Measurements from ENCODE around the gene EGFR. TPM values are rescaled to one million over a fixed set of nuclear protein-coding genes. Genes with fewer than 3 reads are reported as not detected.

The EGFR gene
- total and polyA plus RNA-seq, 2 donors = 16.4 to 28.2 TPM

- H3K27ac ChIP-seq (ENCODE audit: low read depth) = no peak overlapping the region
- no peaks in the 10 kb centered on the region for H3K36me3 ChIP-seq (ENCODE audit: insufficient read depth)
- H3K4me3 ChIP-seq (ENCODE audit: low read depth, low read length) = no peak overlapping the region
- H3K4me1 ChIP-seq (ENCODE audit: insufficient read depth) = peaks cover 3% of the 10 kb centered on the region
- WGBS = 87% methylated on average over 6 of the region's 6 CpGs
- DNase-seq (ENCODE audit: extremely low spot score) = no peak
Observed at GRCh38 chr7:55066938-55067337, 48.1 kb downstream of the EGFR start.

DNA sequence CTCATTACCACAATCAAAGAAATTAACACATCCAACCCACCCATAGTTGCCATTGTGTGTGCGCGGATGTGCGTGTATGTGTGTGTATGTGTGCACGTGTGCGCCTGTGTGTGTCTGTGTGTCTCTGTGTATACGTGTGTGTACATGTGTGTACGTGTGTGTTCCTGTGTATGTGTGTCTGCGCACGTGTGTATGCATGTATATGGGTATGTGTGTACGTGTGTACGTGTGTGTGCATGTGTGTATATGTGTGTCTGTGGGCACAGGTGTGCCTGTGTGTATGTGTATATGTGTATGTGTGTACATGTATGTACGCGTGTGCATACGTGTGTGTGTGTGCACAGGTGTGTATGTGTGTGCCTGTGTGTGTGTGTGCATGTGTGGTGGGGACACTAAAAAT lies 48.9 kb downstream of the EGFR start:
- Histone ChIP-seq H3K4me3 (ENCODE audit: low read depth, low read length) (no peak overlapping the region), H3K4me1 (ENCODE audit: insufficient read depth) (peaks cover 3% of the 10 kb centered on the region), H3K27ac (ENCODE audit: low read depth) (no peak overlapping the region), H3K36me3 (ENCODE audit: insufficient read depth) (no peaks in the 10 kb centered on the region)
- no peak for DNase-seq (ENCODE audit: extremely low spot score)
- WGBS = 96% methylated on average over 14 of the region's 14 CpGs

GRCh38 chr7:55069271-55069792 lies 50.5 kb downstream of the EGFR start:
- H3K4me3 ChIP-seq (ENCODE audit: low read depth, low read length) = no peak overlapping the region
- H3K27ac ChIP-seq (ENCODE audit: low read depth) = no peak overlapping the region
- H3K36me3 ChIP-seq (ENCODE audit: insufficient read depth) = no peaks in the 10 kb centered on the region
- WGBS = 78% methylated on average over 5 of the region's 5 CpGs
- H3K4me1 ChIP-seq (ENCODE audit: insufficient read depth) = peaks cover 3% of the 10 kb centered on the region
- no peak for DNase-seq (ENCODE audit: extremely low spot score)

DNA sequence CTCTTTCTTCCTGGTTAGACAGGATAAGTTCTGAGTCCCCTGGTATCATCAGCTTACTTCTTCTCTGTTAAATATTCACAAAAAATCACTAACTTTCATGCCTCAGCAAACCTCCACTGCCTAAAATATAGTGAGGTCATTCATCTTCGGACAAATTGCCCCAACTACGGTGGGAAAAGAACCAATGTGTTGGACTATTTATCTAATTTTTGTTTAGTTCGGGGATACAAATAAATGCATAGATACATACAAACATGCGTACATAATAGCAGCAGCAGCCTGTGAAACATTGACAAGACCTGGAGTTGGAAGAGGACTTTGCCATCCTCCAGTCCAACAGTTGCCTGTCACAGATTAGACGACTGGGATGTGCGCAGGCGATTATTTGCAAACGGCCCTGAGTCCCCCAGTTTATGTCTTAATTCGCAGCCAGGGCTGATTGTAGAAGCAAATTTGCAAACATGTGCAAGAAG lies 51.5 kb downstream of the EGFR start:
- no peak for DNase-seq (ENCODE audit: extremely low spot score)
- H3K36me3 ChIP-seq (ENCODE audit: insufficient read depth) = no peaks in the 10 kb centered on the region
- no peaks in the 10 kb centered on the region for H3K4me1 ChIP-seq (ENCODE audit: insufficient read depth)
- WGBS = 87% methylated on average over 9 of the region's 9 CpGs
- H3K27ac ChIP-seq (ENCODE audit: low read depth) = no peak overlapping the region
- H3K4me3 ChIP-seq (ENCODE audit: low read depth, low read length) = no peak overlapping the region

DNA sequence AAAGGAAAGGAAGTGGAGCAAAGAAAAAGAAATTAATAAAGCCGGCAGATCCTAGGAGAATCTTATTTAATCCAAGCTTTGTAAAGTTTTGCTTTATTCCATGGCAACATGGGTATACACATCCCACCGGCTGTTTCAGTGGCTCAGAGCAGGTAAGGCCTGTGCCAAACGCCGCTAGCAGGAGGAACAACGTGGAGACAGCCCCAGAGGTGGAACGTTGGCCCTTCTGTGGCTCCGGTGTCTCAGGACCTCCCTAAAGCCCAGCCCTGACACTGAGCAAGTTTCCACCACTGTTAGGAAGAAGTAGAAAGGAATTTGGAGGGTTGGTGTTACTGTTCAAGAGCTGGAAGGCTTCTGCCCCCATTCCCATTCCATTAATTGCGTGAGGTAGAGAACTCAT lies 52.0 kb downstream of the EGFR start:
- no peak overlapping the region for H3K4me3 ChIP-seq (ENCODE audit: low read depth, low read length)
- no peak for DNase-seq (ENCODE audit: extremely low spot score)
- WGBS = 48% methylated on average over 8 of the region's 8 CpGs
- no peaks in the 10 kb centered on the region for H3K4me1 ChIP-seq (ENCODE audit: insufficient read depth)
- H3K36me3 ChIP-seq (ENCODE audit: insufficient read depth) = no peaks in the 10 kb centered on the region
- no peak overlapping the region for H3K27ac ChIP-seq (ENCODE audit: low read depth)

- 41% methylated on average over 7 of the region's 7 CpGs for WGBS
- DNase-seq (ENCODE audit: extremely low spot score) = no peak
- no peaks in the 10 kb centered on the region for H3K4me1 ChIP-seq (ENCODE audit: insufficient read depth)
- H3K4me3 ChIP-seq (ENCODE audit: low read depth, low read length) = no peak overlapping the region
- H3K27ac ChIP-seq (ENCODE audit: low read depth) = no peak overlapping the region
- H3K36me3 ChIP-seq (ENCODE audit: insufficient read depth) = no peaks in the 10 kb centered on the region
Observed at GRCh38 chr7:55071411-55072175, 52.8 kb downstream of the EGFR start.

GRCh38 chr7:55072251-55072650 lies 53.4 kb downstream of the EGFR start:
- 53% methylated on average over 4 of the region's 4 CpGs for WGBS
- Histone ChIP-seq H3K27ac (ENCODE audit: low read depth) (no peak overlapping the region), H3K4me1 (ENCODE audit: insufficient read depth) (no peaks in the 10 kb centered on the region), H3K36me3 (ENCODE audit: insufficient read depth) (no peaks in the 10 kb centered on the region), H3K4me3 (ENCODE audit: low read depth, low read length) (no peak overlapping the region)
- no peak for DNase-seq (ENCODE audit: extremely low spot score)

GRCh38 chr7:55073051-55073511 lies 54.3 kb downstream of the EGFR start:
- 56% methylated on average over 4 of the region's 4 CpGs for WGBS
- no peak for DNase-seq (ENCODE audit: extremely low spot score)
- no peak overlapping the region for H3K27ac ChIP-seq (ENCODE audit: low read depth)
- no peak overlapping the region for H3K4me3 ChIP-seq (ENCODE audit: low read depth, low read length)
- H3K4me1 ChIP-seq (ENCODE audit: insufficient read depth) = no peaks in the 10 kb centered on the region
- no peaks in the 10 kb centered on the region for H3K36me3 ChIP-seq (ENCODE audit: insufficient read depth)

GRCh38 chr7:55073976-55074528 lies 55.2 kb downstream of the EGFR start:
- Histone ChIP-seq H3K4me1 (ENCODE audit: insufficient read depth) (no peaks in the 10 kb centered on the region), H3K36me3 (ENCODE audit: insufficient read depth) (no peaks in the 10 kb centered on the region), H3K27ac (ENCODE audit: low read depth) (peak overlapping the region; percentile 44), H3K4me3 (ENCODE audit: low read depth, low read length) (no peak overlapping the region)
- no peak for DNase-seq (ENCODE audit: extremely low spot score)
- 26% methylated on average over 13 of the region's 13 CpGs for WGBS

GRCh38 chr7:55075464-55076021 lies 56.7 kb downstream of the EGFR start:
- no peak overlapping the region for H3K4me3 ChIP-seq (ENCODE audit: low read depth, low read length)
- no peak for DNase-seq (ENCODE audit: extremely low spot score)
- no peaks in the 10 kb centered on the region for H3K4me1 ChIP-seq (ENCODE audit: insufficient read depth)
- H3K36me3 ChIP-seq (ENCODE audit: insufficient read depth) = no peaks in the 10 kb centered on the region
- WGBS = 71% methylated on average over 5 of the region's 5 CpGs
- no peak overlapping the region for H3K27ac ChIP-seq (ENCODE audit: low read depth)

- Histone ChIP-seq H3K4me1 (ENCODE audit: insufficient read depth) (no peaks in the 10 kb centered on the region), H3K4me3 (ENCODE audit: low read depth, low read length) (no peak overlapping the region), H3K27ac (ENCODE audit: low read depth) (no peak overlapping the region), H3K36me3 (ENCODE audit: insufficient read depth) (no peaks in the 10 kb centered on the region)
- WGBS = 84% methylated on average over 34 of the region's 34 CpGs
- DNase-seq (ENCODE audit: extremely low spot score) = no peak
Observed at GRCh38 chr7:55077561-55078410, 59.0 kb downstream of the EGFR start.

DNA sequence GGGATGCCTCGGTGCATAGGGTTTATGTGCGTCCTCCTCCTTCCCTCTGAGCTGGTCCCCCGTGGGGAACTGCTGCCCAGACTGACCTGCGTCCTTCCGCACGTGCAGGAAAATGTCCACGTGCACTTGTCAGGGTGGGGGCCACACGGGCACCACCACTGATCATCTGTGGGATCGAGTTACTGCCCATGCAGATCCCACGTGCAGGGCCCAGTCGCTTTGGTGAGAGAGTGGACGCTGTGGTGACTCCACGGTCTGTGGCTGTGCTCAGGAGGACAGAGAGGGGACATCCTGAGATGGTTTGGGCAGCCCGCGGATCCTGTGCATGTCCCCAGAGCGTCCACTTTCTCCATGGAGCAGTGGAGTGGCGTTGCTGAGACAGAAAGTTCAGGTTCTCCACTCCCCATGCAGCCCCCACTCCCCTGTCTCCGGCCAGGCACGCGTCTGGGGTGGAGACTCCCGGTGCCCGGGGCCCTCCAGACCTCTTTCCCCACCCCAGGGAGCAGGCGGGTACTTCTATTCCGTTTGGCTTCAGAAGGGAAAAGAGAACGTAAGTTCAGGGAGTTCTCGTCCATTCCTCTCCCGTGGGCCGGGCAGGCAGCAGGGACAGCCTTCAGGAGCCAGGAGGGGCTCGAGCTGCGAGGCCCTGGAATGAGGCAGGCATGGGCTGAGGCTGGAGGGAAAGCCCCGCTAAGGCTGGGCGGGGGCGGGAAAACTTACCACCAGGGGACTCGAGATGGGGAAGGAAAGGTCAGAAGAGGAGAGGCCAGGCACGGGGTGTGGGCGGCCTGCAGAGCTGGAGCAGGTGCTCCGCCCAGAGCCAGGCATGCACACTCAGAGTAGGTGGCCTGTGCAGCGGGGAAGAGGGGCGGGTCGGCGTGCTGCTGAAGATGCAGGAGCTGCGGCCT lies 59.9 kb downstream of the EGFR start:
- WGBS = 80% methylated on average over 42 of the region's 42 CpGs
- H3K27ac ChIP-seq (ENCODE audit: low read depth) = no peak overlapping the region

More for the DNA sequence above, 59.9 kb downstream of the EGFR start:
- H3K4me1 ChIP-seq (ENCODE audit: insufficient read depth) = no peaks in the 10 kb centered on the region
- H3K36me3 ChIP-seq (ENCODE audit: insufficient read depth) = no peaks in the 10 kb centered on the region
- no peak overlapping the region for H3K4me3 ChIP-seq (ENCODE audit: low read depth, low read length)
- DNase-seq (ENCODE audit: extremely low spot score) = no peak

Data from urinary bladder (tissue), 4 donors.